HEK293 (cell line): ENCODE data around the gene PRELID3B.

Experiments
- SP7 ChIP-seq: fragments of 450-650 bp; formaldehyde crosslinking; IDR thresholded peaks from 2 replicates; pipeline ENCODE4 v1.5.1; 2016; ENCODE audit warnings: missing biosample characterization, missing genetic modification characterization
- ZFP3 ChIP-seq: fragments of 450-650 bp; formaldehyde crosslinking; IDR thresholded peaks from 2 replicates; pipeline ENCODE4 v1.5.1; 2016; ENCODE audit warnings: low read depth, missing biosample characterization, missing genetic modification characterization

DNA sequence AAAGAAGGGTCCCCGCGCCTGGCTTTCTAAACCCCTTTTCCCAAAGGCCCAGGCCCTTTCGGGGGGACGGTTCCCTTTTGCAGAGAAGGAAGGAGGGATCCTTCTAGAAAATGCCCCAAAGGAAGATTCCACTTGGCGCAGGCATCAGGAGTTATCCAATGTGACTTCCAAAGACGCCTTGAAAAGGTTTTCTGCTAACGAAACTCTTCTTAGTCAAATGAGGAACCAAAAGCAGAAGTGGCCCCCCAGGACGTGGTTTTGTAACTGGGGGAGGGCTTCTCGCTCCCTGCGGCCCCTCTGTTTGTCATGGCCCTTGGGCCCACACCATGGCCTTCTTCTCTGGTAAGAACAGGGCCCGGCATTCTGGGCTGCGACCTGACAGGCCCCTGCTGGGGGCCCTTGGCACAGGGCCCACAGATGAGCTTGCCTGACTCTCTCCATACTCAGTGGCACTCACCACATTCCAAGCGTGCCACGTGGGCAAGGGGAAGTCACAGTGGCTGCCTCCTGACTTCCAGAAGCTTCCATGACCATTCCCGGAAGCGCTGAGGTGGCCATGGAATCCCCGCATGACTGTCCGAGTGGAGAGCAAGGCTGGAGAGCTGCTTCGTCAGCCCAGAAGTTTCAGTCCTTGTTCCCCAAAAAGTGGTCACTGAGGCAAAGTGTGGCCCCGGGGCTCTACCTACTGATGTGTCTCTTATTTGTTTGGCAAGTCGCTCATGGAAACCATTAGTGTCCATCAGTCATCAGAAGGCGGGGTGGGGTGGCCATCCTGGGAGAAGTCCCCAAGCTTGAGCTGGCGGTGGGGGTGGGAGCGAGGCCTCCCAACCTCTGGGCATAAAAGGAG lies 34.7 kb downstream of the PRELID3B start:
- TF ChIP-seq ZFP3 (tag by site-specific recombination), result no peak
- TF ChIP-seq SP7 (tag by site-specific recombination), result no peak
